ENCODE results near the gene SPOCK1. TPM values are rescaled to one million over a fixed set of nuclear protein-coding genes. Genes with fewer than 3 reads are reported as not detected.

The SPOCK1 gene
- total RNA-seq, 1 experiment from 2014 or later: 0.27 TPM

DNA sequence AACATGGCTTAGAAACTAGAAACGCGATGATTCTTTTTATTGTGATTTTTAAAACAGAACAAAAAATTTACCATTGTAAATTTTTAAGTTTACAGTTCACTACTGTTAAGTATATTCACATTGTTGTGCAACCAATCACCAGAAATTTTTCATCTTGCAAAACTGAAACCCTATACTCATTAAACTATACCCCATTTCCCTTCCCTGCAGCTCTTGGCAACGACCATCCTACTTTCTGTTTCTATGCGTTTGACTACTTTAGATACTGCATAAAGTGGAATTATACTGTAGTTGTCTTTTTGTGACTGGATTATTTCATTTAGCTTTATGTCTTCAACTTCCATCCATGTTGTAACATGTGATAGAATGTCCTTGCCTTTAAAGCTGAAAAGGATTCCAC is 52.5 kb downstream of the SPOCK1 start:
- peaks cover 30% of the 10 kb centered on the region for H3K27me3 ChIP-seq (ENCODE audit: insufficient read depth, low read length)
- intact Hi-C loops (cut with micrococcal nuclease): no loop called here
- H3K9me3 ChIP-seq (ENCODE audit: control insufficient read depth in 1 of 2, insufficient read depth in 1 of 2, low read depth in 1 of 2, low read length in 2 of 2): no peaks in the 10 kb centered on the region
- H3K36me3 ChIP-seq (ENCODE audit: control insufficient read depth in 1 of 2, insufficient read depth in 2 of 2, low read length in 2 of 2): no peaks in the 10 kb centered on the region
- H2AFZ ChIP-seq (ENCODE audit: low read depth, low read length, poor library complexity, severe bottlenecking): no peak overlapping the region
- no peak overlapping the region for H3K9ac ChIP-seq (ENCODE audit: low read length)
- CTCF ChIA-PET: no interaction called here
- POLR2A ChIA-PET: no interaction called here
- BruUV-seq (replicated peaks): no TSS peak
- DNase-seq (ENCODE audit: low read depth, low spot score): no peak
- no peak overlapping the region for H3K4me2 ChIP-seq (ENCODE audit: low read length)
- TF ChIP-seq RAD21 (IDR thresholded peaks at IDR 0.05; ENCODE audit: low read depth) (no peak), SP1 (IDR thresholded peaks at IDR 0.05; ENCODE audit: low read depth) (no peak), ZFX (IDR thresholded peaks at IDR 0.05) (no peak), JUND (IDR thresholded peaks at IDR 0.05) (no peak), CEBPB (IDR thresholded peaks at IDR 0.05; ENCODE audit: low read depth) (no peak), YY1 (IDR thresholded peaks at IDR 0.05; ENCODE audit: extremely low read depth, insufficient replicate concordance, low read depth, low read length) (no peak), FOSL1 (IDR thresholded peaks at IDR 0.05; ENCODE audit: low read depth) (no peak), EZH2phosphoT487 (IDR thresholded peaks at IDR 0.05; ENCODE audit: borderline replicate concordance) (no peak), EGR1 (IDR thresholded peaks at IDR 0.05; ENCODE audit: low read depth) (no peak), TCF7L2 (IDR thresholded peaks at IDR 0.05; ENCODE audit: borderline replicate concordance, extremely low read depth, insufficient read depth, insufficient read length) (no peak), CBX3 (IDR thresholded peaks at IDR 0.05; ENCODE audit: low read depth) (no peak), SIN3A (IDR thresholded peaks at IDR 0.05; ENCODE audit: low read depth) (no peak), ZNF274 (IDR thresholded peaks at IDR 0.05; ENCODE audit: low read depth, low read length) (no peak), REST (IDR thresholded peaks at IDR 0.05; ENCODE audit: low read depth) (no peak), MAX (IDR thresholded peaks at IDR 0.05) (no peak)
- TF ChIP-seq, protein P1, sequence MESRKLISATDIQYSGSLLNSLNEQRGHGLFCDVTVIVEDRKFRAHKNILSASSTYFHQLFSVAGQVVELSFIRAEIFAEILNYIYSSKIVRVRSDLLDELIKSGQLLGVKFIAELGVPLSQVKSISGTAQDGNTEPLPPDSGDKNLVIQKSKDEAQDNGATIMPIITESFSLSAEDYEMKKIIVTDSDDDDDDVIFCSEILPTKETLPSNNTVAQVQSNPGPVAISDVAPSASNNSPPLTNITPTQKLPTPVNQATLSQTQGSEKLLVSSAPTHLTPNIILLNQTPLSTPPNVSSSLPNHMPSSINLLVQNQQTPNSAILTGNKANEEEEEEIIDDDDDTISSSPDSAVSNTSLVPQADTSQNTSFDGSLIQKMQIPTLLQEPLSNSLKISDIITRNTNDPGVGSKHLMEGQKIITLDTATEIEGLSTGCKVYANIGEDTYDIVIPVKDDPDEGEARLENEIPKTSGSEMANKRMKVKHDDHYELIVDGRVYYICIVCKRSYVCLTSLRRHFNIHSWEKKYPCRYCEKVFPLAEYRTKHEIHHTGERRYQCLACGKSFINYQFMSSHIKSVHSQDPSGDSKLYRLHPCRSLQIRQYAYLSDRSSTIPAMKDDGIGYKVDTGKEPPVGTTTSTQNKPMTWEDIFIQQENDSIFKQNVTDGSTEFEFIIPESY (IDR thresholded peaks at IDR 0.05; ENCODE audit: extremely low read depth, insufficient replicate concordance, low read length): no peak
- no peak overlapping the region for H3K4me3 ChIP-seq (replicated peaks in 1 of 2; ENCODE audit: low read depth in 1 of 2, low read length in 2 of 2)
- H4K20me1 ChIP-seq (ENCODE audit: insufficient read depth): no peaks in the 10 kb centered on the region
- RAD21 ChIA-PET (ENCODE audit: low non-redundant PET in 1 of 2, low total read pairs in 2 of 2, uncharacterized antibody in 2 of 2, unreplicated experiment in 2 of 2): no interaction called here
- no peak overlapping the region for H3K27ac ChIP-seq (ENCODE audit: low read depth, low read length)
- H3K4me1 ChIP-seq (ENCODE audit: control insufficient read depth in 1 of 2, insufficient read depth in 2 of 2, low read length in 2 of 2): no peaks in the 10 kb centered on the region
- no peaks in the 10 kb centered on the region for H3K79me2 ChIP-seq (ENCODE audit: insufficient read depth, low read length)
- ATAC-seq: no peak
- no peaks in the 10 kb centered on the region for H3K9me2 ChIP-seq (ENCODE audit: insufficient read depth)

Measured in HCT116 (cell line).